ENCODE results near the gene MAOA. TPM values are rescaled to one million over a fixed set of nuclear protein-coding genes. Genes with fewer than 3 reads are reported as not detected.

The MAOA gene
- total and polyA plus RNA-seq, 2 donors (not counting 3 experiments of a cell fraction or from before 2014, with no cell fraction given) = 12.6 to 23.5 TPM

GRCh38 chrX:43741843-43742573 lies 85.9 kb downstream of the MAOA start:
- no peaks in the 10 kb centered on the region for H3K9me1 ChIP-seq (replicated peaks; ENCODE audit: control insufficient read depth, extremely low read depth, insufficient read depth, low read length)
- peaks cover 0 to 2% of the 10 kb centered on the region in 2 experiments for H3K36me3 ChIP-seq (ENCODE audit: control insufficient read depth in 2 of 2, extremely low read depth in 1 of 2, insufficient read depth in 2 of 2, low read length in 2 of 2)
- DNase-seq (ENCODE audit: low read depth, low spot score) = no peak
- H3K27me3 ChIP-seq (ENCODE audit: control insufficient read depth in 2 of 2, insufficient read depth in 2 of 2, low read length in 2 of 2) = no peaks in the 10 kb centered on the region
- no peaks in the 10 kb centered on the region for H4K20me1 ChIP-seq (replicated peaks; ENCODE audit: control insufficient read depth, extremely low read depth, insufficient read depth, low read length)
- dilution Hi-C loops (cut with MboI; ENCODE audit: extremely low pct_ligation_motif_present, low sequenced_read_pairs) = no loop called here
- intact Hi-C loops (cut with micrococcal nuclease) = no loop called here
- no peak overlapping the region for H2AFZ ChIP-seq (ENCODE audit: low read depth, low read length)
- H3K4me2 ChIP-seq (ENCODE audit: insufficient read depth, low read length) = no peak overlapping the region
- H3K9me3 ChIP-seq (replicated peaks; ENCODE audit: control insufficient read depth, insufficient read depth, low read length) = no peaks in the 10 kb centered on the region
- ChIA-PET POLR2A (no interaction called here), CTCF (interaction anchor here (1.3 kb wide), 1 partner anchor 8 kb away, joined by 3 read pairs; no protein-coding TSS in a partner anchor)
- no TSS peak for BruUV-seq (replicated peaks)
- FAIRE-seq = no peak
- H3K27ac ChIP-seq (ENCODE audit: insufficient read depth, low read depth, low read length) = no peak overlapping the region
- TF ChIP-seq FOS (IDR thresholded peaks at IDR 0.05; ENCODE audit: borderline replicate concordance, insufficient read depth, low read length) (no peak), JUN (IDR thresholded peaks at IDR 0.05; ENCODE audit: borderline replicate concordance, insufficient read depth, insufficient read length, low read depth) (no peak), POLR2A (IDR thresholded peaks at IDR 0.05; ENCODE audit: low read depth, low read length) (no peak), CTCF (IDR thresholded peaks at IDR 0.05; ENCODE audit: extremely low read depth in 1 of 2, insufficient read depth in 1 of 2, low read depth in 1 of 2, low read length in 2 of 2) (no peak)
- H3K9ac ChIP-seq (replicated peaks; ENCODE audit: extremely low read depth, insufficient read depth, low read length) = no peak overlapping the region
- H3K4me1 ChIP-seq (ENCODE audit: control insufficient read depth, extremely low read depth, insufficient read depth, low read length) = no peaks in the 10 kb centered on the region
- H3K79me2 ChIP-seq (ENCODE audit: control insufficient read depth, insufficient read depth, low read length) = no peaks in the 10 kb centered on the region
- no peak overlapping the region for H3K4me3 ChIP-seq (replicated peaks in 1 of 3; ENCODE audit: insufficient read depth in 1 of 3, low read depth in 1 of 3, low read length in 3 of 3)
